A673 (cell line): Measurements from ENCODE around the gene EPN1. TPM values are rescaled to one million over a fixed set of nuclear protein-coding genes. Genes with fewer than 3 reads are reported as not detected.

Experiments used
- BruUV-seq: library from RNA; stranded (reverse); fragments of 400-500 nt; replicated peaks from 2 replicates; lab custom pipeline; 2021; lab: Mats Ljungman, UMichigan
- CTCF ChIA-PET: fragments of 300-600 bp; sonication (Branson Sonifier 250); formaldehyde crosslinking; loops from one replicate; lab custom pipeline; 2022; ENCODE audit warnings: antibody characterized with exemption; lab: Charles Lee
- POLR2A ChIA-PET: fragments of 300-600 bp; sonication (Branson Sonifier 250); formaldehyde crosslinking; loops from one replicate; lab custom pipeline; 2022; ENCODE audit warnings: antibody characterized with exemption; ENCODE audit not compliant: low non-redundant PET; lab: Charles Lee
- DNase-seq: peaks from one replicate; pipeline ENCODE4 v3.0.0-alpha.2; 2015; ENCODE audit warnings: low spot score
- H3K27ac ChIP-seq: fragments of 200-600 bp; sonication (generic); 2 replicates; pipeline ENCODE4 v1.5.1; 2016; ENCODE audit warnings: mixed run types, low read depth, mild to moderate bottlenecking, mixed read lengths, antibody characterized with exemption, low read length; ENCODE audit not compliant: poor library complexity, severe bottlenecking
- H3K27me3 ChIP-seq: fragments of 200-600 bp; sonication (generic); replicated peaks from 2 replicates; pipeline ENCODE4 v1.6.1; 2017; ENCODE audit warnings: mixed run types, low read depth, mild to moderate bottlenecking, mixed read lengths, antibody characterized with exemption, low read length; ENCODE audit not compliant: insufficient read depth, poor library complexity
- H3K36me3 ChIP-seq: fragments of 200-600 bp; sonication (generic); 2 replicates; pipeline ENCODE4 v1.6.1; 2016; ENCODE audit warnings: mixed run types, mild to moderate bottlenecking, mixed read lengths, antibody characterized with exemption, low read length; ENCODE audit not compliant: insufficient read depth, poor library complexity, severe bottlenecking
- H3K4me1 ChIP-seq: fragments of 200-600 bp; sonication (generic); 2 replicates; pipeline ENCODE4 v1.6.1; 2017; ENCODE audit warnings: mixed run types, mild to moderate bottlenecking, mixed read lengths, antibody characterized with exemption, low read length; ENCODE audit not compliant: insufficient read depth, poor library complexity, severe bottlenecking
- H3K4me3 ChIP-seq: fragments of 200-600 bp; sonication (generic); 2 replicates; pipeline ENCODE4 v1.5.1; 2016; ENCODE audit warnings: low read depth, mixed run types, mild to moderate bottlenecking, mixed read lengths, low read length; ENCODE audit not compliant: poor library complexity, severe bottlenecking
- H3K9me3 ChIP-seq: fragments of 200-600 bp; sonication (generic); 2 replicates; pipeline ENCODE4 v1.6.1; 2016; ENCODE audit warnings: mixed run types, low read depth, mild to moderate bottlenecking, mixed read lengths, antibody characterized with exemption, low read length; ENCODE audit not compliant: poor library complexity, severe bottlenecking
- CTCF ChIP-seq: fragments of 300-800, 200-600 bp; sonication (generic); conservative IDR thresholded peaks from 2 replicates; pipeline ENCODE4 v1.5.1; 2017; ENCODE audit warnings: low read depth, mild to moderate bottlenecking, antibody characterized with exemption, low read length, moderate library complexity, mixed read lengths
- EZH2 ChIP-seq: fragments of 200-600 bp; sonication (generic); IDR thresholded peaks from 2 replicates; pipeline ENCODE4 v1.6.1; 2017; ENCODE audit warnings: borderline replicate concordance, low read depth, mild to moderate bottlenecking, mixed read lengths, antibody characterized with exemption, low read length; ENCODE audit not compliant: poor library complexity, severe bottlenecking
- intact Hi-C: fragments of 100-400 bp; cut with micrococcal nuclease; formaldehyde crosslinking; loops from one replicate; pipeline ENCODE4 v1.10.0; 2022; ENCODE audit not compliant: unreplicated experiment
- total RNA-seq: library from RNA; stranded (reverse); gene quantifications from 2 replicates; pipeline ENCODE4 v1.2.3, GENCODE V29; 2021

The EPN1 gene
- total RNA-seq, 1 experiment from 2014 or later: 178 TPM

GRCh38 chr19:55644191-55644833 lies 30.7 kb upstream of the EPN1 start:
- intact Hi-C loops: no loop called here
- peak overlapping the region; percentile 90 for H3K27ac ChIP-seq
- H3K27me3 ChIP-seq: no peaks in the 10 kb centered on the region
- no peak for DNase-seq
- H3K36me3 ChIP-seq: peaks cover 13% of the 10 kb centered on the region
- peaks cover 36% of the 10 kb centered on the region for H3K4me1 ChIP-seq
- no TSS peak for BruUV-seq
- ChIA-PET CTCF (no interaction called here), POLR2A (no interaction called here)
- H3K9me3 ChIP-seq: no peaks in the 10 kb centered on the region
- TF ChIP-seq CTCF (no peak), EZH2 (no peak)
- peak overlapping the region; percentile 81 for H3K4me3 ChIP-seq

GRCh38 chr19:55644842-55645511 lies 30.0 kb upstream of the EPN1 start:
- Histone ChIP-seq H3K4me1 (peaks cover 39% of the 10 kb centered on the region), H3K27ac (no peak overlapping the region), H3K9me3 (no peaks in the 10 kb centered on the region), H3K36me3 (peaks cover 13% of the 10 kb centered on the region), H3K27me3 (no peaks in the 10 kb centered on the region), H3K4me3 (peak overlapping the region; percentile 81)
- no peak for TF ChIP-seq CTCF
- TF ChIP-seq EZH2: no peak
- ChIA-PET POLR2A (no interaction called here), CTCF (no interaction called here)
- DNase-seq: no peak
- intact Hi-C loops: no loop called here
- BruUV-seq: no TSS peak

- DNase-seq: no peak
- CTCF ChIA-PET: no interaction called here
- Histone ChIP-seq H3K4me1 (peaks cover 33% of the 10 kb centered on the region), H3K27me3 (no peaks in the 10 kb centered on the region), H3K27ac (no peak overlapping the region), H3K9me3 (no peaks in the 10 kb centered on the region), H3K36me3 (peaks cover 14% of the 10 kb centered on the region), H3K4me3 (no peak overlapping the region)
- intact Hi-C loops: no loop called here
- TSS peak; percentile 24 for BruUV-seq
- TF ChIP-seq CTCF: no peak
- POLR2A ChIA-PET: no interaction called here
Observed at GRCh38 chr19:55645512-55645881, 29.5 kb upstream of the EPN1 start.
